GM06990 (cell line): ENCODE results near the gene MFAP3.

Experiments
- DNase-seq: peaks from one replicate; pipeline ENCODE4 v3.0.0-alpha.2; 2011; ENCODE audit not compliant: insufficient read length; ENCODE audit errors: extremely low read depth
- H3K27me3 ChIP-seq: replicated peaks from 2 replicates; pipeline ENCODE4 v1.6.0; 2011; ENCODE audit warnings: low read length; ENCODE audit not compliant: control insufficient read depth, insufficient read depth
- H3K36me3 ChIP-seq: 2 replicates; pipeline ENCODE4 v1.5.1; 2011; ENCODE audit warnings: low read length; ENCODE audit not compliant: control insufficient read depth, insufficient read depth
- H3K4me3 ChIP-seq: replicated peaks from 2 replicates; pipeline ENCODE4 v1.5.1; 2011; ENCODE audit warnings: low read depth, mild to moderate bottlenecking, control low read depth, low read length
- TF ChIP-seq, protein P1 (sequence below): IDR thresholded peaks from 2 replicates; pipeline ENCODE4 v1.5.1; 2011; ENCODE audit warnings: low read length, control low read depth, mild to moderate bottlenecking, inconsistent platforms; ENCODE audit not compliant: insufficient read depth, poor library complexity, severe bottlenecking

Gene MFAP3

DNA sequence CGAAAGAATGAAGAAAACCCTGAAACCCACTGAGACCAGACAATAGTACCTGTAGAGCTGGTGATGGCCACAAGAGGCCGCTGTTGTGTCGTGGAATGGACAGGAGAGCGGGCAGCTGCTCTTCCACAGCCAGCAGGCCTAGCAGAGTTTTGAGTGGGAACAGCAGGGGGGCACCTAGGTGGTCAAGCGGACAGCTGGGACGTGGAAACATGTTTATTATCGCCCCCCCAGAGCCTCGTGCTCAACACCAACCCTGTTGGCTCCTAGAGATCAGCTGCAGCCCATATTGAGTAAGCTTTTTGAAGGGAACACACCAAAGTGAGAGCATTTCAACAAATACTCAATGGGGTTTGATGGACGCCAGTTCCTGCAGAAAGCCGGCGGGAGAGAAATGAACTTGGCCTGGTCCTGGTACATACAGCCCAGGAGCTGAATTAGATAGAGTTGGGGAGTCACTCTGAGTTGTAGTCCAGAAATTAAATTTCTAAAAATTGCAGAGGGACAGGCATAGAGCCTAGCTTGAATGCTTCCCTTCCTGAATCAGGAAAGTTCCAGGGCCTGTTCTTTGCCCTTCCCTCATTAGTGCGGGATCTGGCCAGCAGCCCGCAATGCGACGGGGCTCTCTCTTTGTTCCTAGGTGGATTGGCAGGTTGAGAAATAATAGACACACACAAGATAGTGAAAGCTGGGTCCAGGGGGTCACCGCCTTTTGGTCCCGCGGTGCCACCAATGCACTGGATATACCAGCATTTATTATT, 33.8 kb downstream of the MFAP3 start:
- TF ChIP-seq, protein P1, sequence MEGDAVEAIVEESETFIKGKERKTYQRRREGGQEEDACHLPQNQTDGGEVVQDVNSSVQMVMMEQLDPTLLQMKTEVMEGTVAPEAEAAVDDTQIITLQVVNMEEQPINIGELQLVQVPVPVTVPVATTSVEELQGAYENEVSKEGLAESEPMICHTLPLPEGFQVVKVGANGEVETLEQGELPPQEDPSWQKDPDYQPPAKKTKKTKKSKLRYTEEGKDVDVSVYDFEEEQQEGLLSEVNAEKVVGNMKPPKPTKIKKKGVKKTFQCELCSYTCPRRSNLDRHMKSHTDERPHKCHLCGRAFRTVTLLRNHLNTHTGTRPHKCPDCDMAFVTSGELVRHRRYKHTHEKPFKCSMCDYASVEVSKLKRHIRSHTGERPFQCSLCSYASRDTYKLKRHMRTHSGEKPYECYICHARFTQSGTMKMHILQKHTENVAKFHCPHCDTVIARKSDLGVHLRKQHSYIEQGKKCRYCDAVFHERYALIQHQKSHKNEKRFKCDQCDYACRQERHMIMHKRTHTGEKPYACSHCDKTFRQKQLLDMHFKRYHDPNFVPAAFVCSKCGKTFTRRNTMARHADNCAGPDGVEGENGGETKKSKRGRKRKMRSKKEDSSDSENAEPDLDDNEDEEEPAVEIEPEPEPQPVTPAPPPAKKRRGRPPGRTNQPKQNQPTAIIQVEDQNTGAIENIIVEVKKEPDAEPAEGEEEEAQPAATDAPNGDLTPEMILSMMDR = peak; percentile 89
- Histone ChIP-seq H3K36me3 (no peaks in the 10 kb centered on the region), H3K27me3 (no peaks in the 10 kb centered on the region), H3K4me3 (no peak overlapping the region)
- DNase-seq = peak; percentile 49

- Histone ChIP-seq H3K36me3 (no peaks in the 10 kb centered on the region), H3K4me3 (no peak overlapping the region), H3K27me3 (no peaks in the 10 kb centered on the region)
- DNase-seq = no peak
- TF ChIP-seq, protein P1 = no peak
Observed at GRCh38 chr5:154076240-154076922, 37.6 kb downstream of the MFAP3 start.

- Histone ChIP-seq H3K4me3 (no peak overlapping the region), H3K36me3 (no peaks in the 10 kb centered on the region), H3K27me3 (no peaks in the 10 kb centered on the region)
- TF ChIP-seq, protein P1 = no peak
- no peak for DNase-seq
Observed at GRCh38 chr5:154077696-154078095, 38.9 kb downstream of the MFAP3 start.

GRCh38 chr5:154078272-154078671, 39.5 kb downstream of the MFAP3 start:
- TF ChIP-seq, protein P1 = no peak
- no peak for DNase-seq
- no peaks in the 10 kb centered on the region for H3K27me3 ChIP-seq
- no peak overlapping the region for H3K4me3 ChIP-seq
- no peaks in the 10 kb centered on the region for H3K36me3 ChIP-seq

DNA sequence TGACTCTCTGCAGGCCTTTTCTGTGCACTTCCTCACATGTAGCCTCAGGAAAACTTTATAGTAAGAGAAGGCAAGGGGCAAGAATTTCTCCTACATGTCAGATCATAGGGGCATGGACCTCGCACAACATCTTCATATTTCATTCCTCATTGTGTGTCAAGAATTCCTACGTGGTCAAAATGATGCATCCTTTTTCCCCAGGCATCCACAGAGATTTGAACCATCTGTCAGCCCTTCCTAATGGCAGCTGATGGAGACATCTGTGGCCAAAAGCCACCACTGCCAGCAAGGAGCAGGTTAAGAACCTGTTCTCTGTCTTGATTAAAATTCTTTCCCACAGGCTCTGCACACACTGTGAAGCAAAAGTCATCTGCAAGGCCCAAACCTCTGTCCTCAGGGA, 42.5 kb downstream of the MFAP3 start:
- H3K4me3 ChIP-seq = no peak overlapping the region
- TF ChIP-seq, protein P1 = no peak
- H3K36me3 ChIP-seq = no peaks in the 10 kb centered on the region
- no peak for DNase-seq
- no peaks in the 10 kb centered on the region for H3K27me3 ChIP-seq
